NCI-H82 treated with DMSO at 0.1 percent for 48 hours (cell line): Measurements from ENCODE around the gene KCNJ5.

ENCODE experiments used
- DNase-seq: peaks from one replicate; lab custom pipeline; 2025; ENCODE audit not compliant: unreplicated experiment; lab: John Stamatoyannopoulos, UW

The KCNJ5 gene

DNA sequence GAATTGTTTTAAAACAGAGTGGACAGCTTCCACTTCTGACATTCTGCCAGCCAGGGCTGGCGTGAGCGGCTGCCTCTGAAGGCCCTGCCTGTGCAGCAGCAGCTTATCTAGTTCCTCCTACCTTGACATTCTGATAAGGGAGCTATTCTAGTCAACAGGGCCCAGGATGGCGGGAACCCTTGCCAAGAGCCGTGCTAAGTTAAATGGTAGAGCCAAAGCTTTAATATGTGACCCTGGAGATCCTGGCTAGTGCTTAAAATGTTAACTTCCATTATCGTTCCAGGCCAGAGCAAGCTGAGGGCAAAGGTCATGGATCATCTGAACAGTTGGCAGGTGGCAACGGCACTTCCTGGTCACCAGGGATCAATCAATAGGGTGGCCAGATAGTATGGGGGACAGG lies 3.5 kb downstream of the KCNJ5 start:
- DNase-seq: no peak

DNA sequence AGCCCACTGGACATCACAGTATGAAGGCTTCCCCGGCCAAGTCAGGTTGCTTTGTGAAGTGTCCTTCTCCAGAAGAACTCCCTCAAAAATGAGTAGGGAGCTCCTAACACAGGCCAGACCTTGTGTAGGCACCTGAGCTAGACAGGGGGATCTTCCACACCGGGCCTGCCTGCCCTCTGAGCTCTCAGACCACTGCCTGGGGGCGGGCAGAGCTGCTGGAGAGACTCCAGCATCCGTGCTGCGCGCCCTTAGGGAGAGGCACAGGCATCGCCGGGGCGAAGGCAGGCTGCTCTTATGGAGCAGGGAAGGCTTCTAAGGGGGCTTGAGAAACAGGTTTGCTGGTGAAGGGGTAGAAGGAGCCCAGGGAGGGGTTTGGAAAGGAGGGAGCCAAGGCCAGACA lies 4.4 kb downstream of the KCNJ5 start:
- no peak for DNase-seq

DNA sequence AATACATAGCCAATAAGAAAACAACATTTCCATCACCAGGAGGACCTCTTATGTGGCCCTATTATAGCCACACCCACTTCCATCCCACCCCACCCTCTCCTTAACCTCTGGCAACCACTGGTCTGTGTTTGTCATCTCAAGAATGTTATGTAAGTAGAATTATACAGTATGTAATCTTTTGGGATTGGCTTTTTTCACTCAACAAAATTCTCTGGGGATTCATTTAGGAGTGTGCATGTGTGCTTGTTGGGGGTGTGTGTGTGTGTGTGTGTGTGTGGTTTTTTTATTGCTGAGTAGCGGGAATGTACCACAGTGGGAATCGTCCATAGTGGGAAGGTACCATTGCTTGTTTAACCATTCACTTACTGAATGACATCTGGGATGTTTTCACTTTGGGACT lies 5.2 kb downstream of the KCNJ5 start:
- no peak for DNase-seq

DNA sequence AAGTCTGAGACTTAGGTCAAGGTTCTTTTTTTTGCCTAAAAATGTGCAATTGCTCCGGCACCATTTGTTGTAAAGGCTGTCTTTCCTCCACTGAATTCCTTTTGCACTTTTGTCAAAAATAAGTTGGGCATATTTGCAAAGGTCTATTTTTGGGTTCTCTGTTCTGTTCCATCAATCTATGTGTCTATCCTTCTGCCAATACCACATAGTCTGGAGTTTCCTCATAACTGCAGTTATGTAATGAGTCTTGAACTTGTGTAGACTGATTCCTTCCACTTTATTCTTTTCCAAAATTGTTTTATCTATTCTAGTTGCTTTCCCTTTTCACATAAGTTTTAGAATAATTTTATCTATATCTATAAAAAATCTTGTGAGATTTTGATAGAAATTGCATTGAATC lies 6.7 kb downstream of the KCNJ5 start:
- no peak for DNase-seq

DNA sequence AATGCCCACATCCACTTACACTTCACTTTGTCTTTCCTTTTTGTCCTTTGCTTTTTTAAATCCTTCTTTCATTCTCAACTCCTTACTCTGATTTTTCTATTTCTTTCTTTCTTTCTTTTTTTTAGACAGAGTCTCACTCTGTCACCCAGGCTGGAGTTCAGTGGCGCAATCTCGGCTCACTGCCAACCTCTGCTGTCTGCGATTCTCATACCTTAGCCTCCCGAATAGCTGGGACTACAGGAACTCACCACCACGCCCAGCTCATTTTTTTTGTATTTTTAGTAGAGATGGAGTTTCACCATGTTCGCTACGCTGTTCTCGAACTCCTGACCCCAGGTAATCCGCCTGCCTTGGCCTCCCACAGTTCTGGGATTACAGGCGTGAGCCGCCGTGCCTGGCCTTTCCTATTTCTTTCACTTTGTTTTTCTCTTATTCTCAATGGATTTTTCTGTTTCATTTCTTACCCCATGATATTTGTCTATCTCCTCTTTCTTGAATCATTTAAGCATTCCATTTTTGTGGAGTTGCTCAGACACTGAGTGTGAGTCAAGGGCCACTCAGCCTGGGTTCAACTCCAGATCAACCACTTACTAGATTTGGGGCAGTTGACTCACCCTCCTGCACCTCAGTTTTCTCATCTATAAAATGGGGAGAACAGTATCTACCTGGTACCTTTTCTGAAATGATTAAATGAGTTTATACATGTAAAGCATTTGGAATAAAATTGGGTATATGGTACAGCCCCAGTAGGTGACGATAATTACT lies 7.6 kb downstream of the KCNJ5 start:
- DNase-seq: no peak

DNA sequence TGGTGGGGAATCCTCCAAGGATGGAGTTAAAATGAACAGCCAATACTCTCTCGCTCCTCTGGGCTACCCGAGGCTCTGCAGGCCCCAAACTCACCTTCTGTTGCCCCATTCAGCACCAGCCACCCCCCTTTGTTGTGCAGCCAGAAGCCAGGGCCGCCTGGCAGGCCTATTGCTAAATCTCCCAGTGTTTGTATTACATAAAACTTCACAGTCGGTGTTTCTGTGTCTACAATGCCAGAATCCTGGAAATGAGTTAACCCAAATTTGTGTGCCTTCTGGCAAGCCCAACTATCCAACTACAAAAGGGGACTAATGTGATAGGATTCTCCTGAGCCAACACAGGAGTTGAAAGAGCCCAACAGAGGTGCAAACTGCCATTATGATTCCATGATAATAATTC lies 9.3 kb downstream of the KCNJ5 start:
- DNase-seq: no peak

DNA sequence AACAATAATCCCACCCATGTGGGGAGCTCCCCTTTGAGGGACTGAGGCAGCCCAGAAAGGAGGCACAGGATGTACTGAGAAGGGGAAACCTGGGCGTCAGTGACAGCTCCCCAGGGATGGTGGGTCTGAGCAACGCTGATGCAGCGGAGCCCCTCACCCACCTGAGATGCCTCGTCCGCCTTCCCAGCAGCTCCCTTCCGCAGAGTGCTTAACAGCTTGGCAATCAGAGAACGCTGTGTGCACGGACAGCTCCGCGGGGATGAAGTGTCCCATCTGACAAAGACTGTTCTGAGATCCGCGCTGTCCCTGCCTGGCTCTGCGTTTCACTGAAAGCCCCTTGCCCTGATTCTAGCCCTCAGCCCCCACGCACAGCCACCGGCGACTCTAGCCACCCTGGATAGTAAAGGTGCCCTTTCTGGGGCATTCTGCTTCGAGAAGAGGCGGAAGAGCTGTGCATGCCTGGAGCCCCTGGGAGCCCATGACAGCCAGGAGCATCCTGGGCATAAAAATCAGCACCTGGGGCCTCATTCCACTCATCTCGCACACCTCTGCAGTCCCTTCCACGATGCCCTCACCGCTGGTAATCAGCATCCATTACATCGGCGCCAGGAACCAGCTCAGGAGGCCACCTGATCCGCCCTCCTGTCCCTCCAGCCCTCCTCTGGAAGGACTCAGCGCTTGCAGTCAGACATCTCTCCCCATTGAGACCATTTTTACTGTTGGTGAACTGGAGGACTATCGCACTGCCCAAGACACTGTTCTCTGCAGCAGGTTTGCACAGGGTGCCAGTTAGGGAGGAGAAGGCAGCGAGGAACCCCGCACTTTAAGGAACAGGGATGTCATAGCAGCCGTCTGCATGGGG lies 10.7 kb downstream of the KCNJ5 start:
- no peak for DNase-seq

DNA sequence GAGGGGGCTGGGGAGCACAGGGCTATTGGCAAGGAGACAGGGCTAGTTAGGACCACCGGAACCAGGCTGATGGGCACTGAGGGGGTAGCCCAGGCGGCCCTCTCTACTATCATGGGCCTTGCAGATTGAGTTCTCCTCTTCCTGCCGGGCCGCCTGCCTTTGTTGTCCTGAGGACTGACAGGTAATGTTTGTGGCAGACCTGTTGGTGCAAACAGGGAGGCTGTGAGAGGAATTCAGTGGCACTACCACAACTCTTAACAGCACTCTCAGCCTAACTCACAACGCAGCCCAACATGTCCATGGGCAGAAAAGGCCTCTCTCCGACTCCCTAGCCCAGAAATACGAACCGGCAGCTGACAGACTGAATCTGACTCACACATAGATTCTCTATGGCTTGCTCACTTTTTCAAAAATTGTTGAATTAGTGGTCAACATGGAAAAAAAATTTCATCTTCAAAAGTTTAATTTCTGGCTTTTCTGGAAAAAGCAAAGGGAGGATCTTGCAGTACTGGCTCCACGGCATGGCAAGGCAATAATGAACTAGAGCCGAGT lies 11.4 kb downstream of the KCNJ5 start:
- DNase-seq: no peak

DNA sequence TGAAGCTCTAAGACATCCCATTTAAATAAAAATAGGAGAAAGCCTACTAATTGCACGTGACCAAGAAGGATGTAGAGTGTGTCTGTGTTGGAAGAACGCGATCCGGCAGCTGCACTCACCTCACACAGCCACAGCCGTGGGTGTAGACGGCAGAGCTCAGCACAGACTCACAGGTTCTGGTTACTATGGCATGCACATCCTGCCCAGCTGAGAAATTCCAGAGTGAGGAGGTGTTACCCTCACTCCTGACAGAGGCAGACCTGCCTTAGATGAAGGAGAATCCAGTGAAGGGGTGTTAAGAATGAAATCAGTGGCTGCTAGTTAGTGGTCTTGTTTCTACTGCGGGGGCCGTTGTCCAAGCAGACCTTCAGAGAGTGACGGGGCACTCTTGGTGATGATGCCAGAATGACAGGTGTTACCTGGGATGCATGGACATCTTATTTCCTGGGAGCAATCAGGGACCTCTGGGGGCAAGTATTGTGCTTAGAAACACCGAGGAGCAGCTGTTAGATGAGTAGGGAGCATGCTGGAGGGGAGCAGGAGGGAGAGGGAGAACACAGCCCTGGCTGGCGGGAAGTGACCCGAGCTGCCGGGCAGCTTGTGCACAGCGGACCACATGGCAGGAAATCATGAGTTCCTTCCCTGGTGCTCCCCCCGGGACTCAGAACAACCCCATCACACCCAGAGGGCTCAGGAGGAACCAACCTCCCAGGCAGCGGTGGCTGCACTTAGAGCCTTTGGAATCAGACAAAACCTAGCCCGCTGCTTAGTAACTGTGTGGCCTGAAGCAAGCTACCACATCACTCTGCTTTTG lies 12.3 kb downstream of the KCNJ5 start:
- no peak for DNase-seq

DNA sequence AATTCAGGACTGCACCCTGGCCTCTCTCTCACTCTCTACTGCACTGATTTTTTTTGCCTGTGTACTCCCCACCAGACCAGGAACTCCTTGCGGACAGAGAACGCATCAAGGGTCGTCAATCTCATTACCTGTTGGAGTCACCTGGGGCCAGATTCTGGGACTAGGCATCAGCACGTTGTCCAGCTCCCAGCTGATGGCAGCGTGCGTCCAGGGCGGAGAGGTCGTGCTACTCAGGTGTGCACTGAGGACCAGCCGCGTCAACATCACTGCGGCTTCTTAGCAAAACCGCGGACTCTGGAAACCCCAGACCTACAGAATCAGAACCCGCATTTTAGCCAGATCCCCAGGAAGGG lies 13.1 kb downstream of the KCNJ5 start:
- no peak for DNase-seq

DNA sequence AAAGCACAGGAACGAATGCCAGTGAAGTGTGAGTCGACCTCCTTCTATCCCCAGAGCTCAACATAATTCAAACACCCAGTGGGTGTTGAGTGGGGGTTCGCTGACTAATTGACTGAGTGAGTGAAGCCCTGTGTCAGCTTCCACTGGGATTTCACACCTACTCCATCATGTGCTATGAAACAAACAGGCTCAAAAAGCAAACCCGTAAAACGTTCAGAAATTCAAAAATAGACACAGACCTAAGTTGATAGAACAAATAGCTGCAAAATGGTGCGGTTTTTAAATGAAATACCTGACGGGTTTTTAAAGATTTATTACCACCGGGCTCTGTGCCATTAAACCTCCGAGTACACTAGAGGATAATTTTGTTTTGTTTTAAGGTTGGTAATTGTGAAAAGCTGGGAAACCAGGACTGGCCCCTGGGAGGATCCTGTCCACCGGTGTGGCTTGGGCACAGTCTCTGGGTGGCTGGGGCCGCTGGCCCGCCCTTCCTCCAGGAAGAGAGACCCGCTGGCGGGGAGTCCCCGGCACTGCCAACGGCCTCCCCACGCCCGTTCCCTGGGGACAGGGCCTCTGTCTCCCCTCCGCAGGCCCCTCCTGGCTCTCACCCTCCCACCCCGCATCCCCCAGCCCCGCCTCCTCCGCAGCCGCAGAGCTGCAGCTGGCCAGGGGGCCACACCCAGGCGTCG lies 13.6 kb downstream of the KCNJ5 start:
- DNase-seq: peak; percentile 3

DNA sequence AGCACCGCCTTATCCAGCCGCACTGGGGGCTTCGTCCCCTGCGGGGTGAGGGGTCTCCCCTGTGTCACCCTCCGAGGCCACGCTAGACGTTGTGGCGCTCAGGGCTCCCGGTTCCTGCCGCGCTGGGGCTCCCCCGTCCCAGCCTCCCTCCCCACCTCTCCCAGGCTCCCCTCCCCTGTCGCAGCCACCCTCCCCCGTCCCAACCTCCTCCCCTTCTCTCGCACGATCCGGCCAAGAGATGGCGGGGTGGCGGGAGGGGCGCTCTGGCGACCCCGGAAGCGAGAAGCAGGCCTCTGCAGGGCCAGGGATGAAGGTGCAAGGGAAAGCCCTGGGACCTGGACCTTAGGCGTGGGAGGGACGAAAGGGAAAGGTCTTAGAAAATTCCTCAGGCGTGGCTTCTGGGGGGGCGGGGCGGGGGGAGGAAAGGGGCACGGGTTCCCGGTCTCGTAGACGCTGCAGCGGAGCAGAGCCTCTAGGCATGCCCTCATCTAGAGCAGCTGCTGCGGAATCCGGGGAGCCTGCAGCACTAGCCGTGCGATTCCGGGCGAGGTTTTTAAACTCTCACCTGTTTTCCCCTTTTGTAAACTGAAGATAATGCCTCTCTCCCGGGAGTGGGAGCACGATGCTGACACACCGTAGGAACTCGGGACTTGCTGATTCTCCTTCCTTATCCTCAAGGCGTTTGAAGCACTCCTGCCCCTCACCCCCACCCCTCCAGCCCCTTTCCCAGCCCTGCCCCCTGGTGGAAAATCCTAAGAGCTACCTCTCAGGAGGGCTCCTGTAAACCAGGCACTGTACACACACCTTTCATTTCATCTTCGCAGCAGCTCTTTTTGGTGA lies 14.4 kb downstream of the KCNJ5 start:
- peak; percentile 48 for DNase-seq

DNA sequence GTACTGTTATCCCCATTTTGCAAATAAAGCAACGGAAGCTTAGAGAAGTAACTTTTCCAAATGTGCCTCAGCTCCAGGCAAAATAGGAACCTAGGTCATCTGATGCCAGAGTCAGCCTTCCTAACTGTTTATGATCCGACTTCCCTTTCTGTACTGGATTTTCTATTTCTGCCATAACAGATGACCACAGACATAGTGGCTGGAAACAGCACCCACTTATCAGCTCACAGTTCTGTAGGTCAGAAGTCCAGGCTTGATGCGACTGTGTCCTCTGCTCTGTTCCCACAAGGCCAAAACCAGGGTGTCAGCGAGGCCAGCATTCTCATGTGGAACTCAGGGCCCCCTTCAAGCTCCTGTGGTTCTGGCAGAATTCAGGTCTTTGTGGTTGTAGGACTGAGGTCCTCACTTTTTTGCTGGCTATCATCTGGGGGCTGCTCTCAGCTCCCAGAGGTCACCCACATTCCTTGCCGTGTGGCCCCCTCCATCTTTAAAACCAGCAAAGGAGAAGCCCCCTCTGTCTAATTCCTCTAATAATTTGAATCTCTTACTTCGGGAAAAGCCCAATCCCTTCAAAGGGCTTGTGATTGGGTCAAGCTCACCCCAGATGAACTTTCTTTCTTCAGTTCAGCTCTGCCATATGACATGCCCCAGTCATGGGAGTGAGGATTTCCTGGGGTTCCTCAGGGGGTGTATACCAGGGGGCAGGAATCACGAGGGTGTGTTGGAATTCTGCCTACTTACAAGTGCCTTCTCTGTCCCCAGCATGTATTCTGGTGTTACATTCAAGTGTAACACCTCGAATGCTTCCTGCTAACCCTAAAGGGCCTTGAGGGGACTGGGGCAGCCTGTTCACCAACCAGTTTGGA lies 15.3 kb downstream of the KCNJ5 start:
- DNase-seq: no peak

DNA sequence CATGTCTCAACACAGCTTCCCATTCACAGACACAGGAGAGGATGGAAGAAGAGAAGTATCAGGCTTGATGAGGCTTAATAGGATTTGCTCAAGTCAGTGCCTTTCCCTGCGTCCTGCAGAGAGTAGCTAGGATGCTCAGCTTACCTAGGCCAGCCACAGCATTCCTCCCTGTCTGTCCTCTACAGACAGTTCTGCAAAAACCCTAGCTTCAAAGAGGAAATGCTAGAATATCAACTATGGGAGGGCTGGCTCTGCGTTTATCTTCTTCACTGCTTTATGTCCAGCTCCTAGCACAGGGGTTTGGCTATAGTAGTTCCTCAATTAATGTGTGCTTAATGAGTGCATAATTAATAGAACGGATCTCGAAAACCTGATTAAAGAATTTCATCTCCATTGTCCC lies 16.4 kb downstream of the KCNJ5 start:
- no peak for DNase-seq

DNA sequence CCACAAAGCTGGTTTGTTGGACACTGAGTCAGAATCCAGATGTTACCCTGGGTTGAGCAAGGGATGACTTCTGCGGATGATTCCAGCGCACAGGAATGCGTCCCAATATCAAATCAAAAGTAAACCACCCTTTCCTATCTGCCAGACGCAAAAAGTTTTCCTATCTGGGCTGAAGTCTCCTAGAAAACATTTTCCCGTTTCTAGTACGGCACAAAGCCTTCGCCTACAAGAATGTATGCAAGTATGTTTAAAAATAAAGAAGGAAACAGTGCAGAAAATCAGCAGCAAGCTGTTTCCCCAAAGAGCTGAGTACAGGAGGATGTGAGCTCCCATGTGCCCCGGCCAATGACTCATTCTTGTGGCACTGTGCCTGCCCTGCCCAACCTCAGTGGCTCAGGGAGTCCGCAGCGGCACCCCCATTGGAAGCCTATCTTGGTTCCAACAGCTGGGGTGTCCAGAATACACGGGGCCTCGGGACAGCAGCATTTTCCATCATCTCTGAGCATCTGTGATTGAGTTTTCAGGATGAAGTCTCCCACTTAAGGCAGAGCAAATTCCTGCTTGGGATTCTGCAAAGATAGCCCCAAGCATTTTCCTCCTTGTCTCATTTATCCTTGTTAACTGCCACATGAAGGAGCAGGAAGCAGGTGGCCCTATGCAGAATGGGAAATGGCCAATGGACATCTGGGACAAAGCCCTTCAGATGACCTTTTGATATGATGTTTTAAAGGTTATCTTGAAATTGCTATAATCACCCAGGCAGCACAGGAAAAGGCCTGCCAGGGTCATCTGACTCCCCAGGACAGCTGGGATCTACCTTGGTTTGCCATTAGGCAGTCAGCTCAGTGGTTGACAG lies 17.5 kb downstream of the KCNJ5 start:
- no peak for DNase-seq

DNA sequence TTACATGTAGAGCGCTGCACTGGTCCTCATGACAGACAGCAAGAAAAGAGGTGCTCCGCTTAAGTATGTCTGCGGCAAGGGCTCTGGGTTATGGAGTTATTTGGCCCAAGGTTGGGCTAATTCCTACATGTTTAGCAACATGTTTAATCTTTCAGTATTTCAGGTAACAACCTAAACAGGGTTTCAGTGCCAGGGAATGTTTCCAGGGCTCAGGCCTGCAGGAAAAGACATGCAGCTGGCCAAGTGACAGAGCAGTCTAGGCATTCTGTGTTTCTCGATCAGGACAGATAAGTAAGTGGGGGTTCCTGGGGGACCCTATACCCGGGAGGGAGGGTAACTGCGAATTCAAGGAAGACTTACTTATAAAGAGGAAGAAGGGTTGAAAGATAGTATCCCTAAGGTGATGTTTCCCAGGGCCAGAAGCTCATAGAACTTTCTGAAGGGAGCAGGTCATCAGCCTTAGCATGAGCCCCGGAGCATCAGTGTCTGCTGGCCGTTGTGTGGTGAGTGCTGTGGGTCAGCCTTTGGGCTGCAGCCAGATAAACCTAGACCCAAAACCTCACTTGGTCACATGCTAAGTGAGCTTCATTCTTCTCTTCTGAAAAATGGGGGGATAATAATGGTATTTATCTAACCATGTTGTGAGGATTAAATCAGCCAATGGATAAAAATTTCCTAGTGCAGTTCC lies 18.4 kb downstream of the KCNJ5 start:
- DNase-seq: no peak

DNA sequence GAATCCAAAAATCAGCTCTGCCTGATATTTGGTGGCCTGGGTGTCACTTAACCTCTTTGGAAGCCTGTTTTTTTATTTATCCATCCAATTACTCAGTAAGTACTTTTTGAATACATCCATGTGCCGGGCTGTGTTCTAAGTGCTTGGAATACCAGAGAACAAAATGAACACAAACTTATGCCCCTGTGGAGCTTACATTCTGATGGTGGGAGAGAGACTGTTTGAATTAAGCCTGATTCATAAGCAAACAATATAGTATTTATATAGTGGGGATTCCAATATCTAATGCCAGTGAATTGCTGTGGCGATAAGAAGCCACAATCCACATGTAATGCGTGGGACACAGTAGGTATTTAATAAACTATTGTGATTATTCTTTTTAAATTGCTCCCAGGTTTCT lies 19.4 kb downstream of the KCNJ5 start:
- DNase-seq: no peak

DNA sequence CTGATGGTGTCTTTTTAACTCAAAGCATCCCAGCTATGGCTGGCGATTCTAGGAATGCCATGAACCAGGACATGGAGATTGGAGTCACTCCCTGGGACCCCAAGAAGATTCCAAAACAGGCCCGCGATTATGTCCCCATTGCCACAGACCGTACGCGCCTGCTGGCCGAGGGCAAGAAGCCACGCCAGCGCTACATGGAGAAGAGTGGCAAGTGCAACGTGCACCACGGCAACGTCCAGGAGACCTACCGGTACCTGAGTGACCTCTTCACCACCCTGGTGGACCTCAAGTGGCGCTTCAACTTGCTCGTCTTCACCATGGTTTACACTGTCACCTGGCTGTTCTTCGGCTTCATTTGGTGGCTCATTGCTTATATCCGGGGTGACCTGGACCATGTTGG lies 20.1 kb downstream of the KCNJ5 start:
- DNase-seq: no peak
